Hepatocyte (in vitro differentiated cells): ENCODE measurements around the gene PAX5.
"Not testable (repeated sequence)": the region's sequence is repeated elsewhere in the genome, so short reads cannot be mapped to it uniquely, and the experiment has no call there.

ENCODE experiments used
- EZH2 ChIP-seq: fragments of 200-600 bp; sonication (generic); IDR thresholded peaks from 2 replicates; pipeline ENCODE4 v1.6.1; 2016; ENCODE audit warnings: antibody characterized with exemption, mild to moderate bottlenecking, borderline replicate concordance
- EZH2phosphoT487 ChIP-seq: fragments of 200-600 bp; sonication (generic); IDR thresholded peaks from one replicate; pipeline ENCODE4 v1.6.1; 2018; ENCODE audit warnings: antibody characterized with exemption, mild to moderate bottlenecking, low read depth, moderate library complexity; ENCODE audit not compliant: unreplicated experiment, severe bottlenecking
- TF ChIP-seq, protein P1 (sequence below): fragments of 200-600 bp; sonication (generic); IDR thresholded peaks from 2 replicates; pipeline ENCODE4 v1.5.1; 2016; ENCODE audit warnings: antibody characterized with exemption, mild to moderate bottlenecking; ENCODE audit not compliant: poor library complexity

DNA sequence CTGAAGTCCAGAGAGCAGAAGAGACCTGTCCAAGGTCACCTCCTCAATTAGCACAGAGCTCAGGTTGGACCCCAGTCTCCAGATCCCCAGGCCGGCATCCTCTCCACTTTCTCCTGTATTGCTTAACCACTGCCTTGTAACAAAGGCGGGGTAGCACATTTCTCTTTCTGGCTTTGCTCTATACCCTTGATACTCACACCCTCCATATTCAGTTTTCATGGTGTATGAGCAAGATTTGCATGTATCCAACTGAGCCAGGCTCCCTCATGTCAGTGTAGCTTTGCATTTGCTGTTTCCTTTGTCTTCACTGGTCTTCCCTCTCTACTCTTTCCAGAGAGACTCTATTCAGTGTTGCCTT is 20.3 kb upstream of the PAX5 start:
- TF ChIP-seq EZH2, EZH2phosphoT487: not testable (repeated sequence)
- TF ChIP-seq, protein P1, sequence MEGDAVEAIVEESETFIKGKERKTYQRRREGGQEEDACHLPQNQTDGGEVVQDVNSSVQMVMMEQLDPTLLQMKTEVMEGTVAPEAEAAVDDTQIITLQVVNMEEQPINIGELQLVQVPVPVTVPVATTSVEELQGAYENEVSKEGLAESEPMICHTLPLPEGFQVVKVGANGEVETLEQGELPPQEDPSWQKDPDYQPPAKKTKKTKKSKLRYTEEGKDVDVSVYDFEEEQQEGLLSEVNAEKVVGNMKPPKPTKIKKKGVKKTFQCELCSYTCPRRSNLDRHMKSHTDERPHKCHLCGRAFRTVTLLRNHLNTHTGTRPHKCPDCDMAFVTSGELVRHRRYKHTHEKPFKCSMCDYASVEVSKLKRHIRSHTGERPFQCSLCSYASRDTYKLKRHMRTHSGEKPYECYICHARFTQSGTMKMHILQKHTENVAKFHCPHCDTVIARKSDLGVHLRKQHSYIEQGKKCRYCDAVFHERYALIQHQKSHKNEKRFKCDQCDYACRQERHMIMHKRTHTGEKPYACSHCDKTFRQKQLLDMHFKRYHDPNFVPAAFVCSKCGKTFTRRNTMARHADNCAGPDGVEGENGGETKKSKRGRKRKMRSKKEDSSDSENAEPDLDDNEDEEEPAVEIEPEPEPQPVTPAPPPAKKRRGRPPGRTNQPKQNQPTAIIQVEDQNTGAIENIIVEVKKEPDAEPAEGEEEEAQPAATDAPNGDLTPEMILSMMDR: not testable (repeated sequence)
